Measurements from ENCODE around the gene MRTFB. TPM values are rescaled to one million over a fixed set of nuclear protein-coding genes. Genes with fewer than 3 reads are reported as not detected.

Gene MRTFB
- total RNA-seq, 4 donors from 2014 or later = 17.1 to 77.8 (median 21.9) TPM

GRCh38 chr16:14240219-14240843, 169.2 kb downstream of the MRTFB start:
- TF ChIP-seq POLR2A (IDR thresholded peaks at IDR 0.05) (no peak), CTCF (IDR thresholded peaks at IDR 0.05) (no peak)
- Histone ChIP-seq H3K27me3 (no peaks in the 10 kb centered on the region), H3K36me3 (peaks cover 6 to 99% (median 14%) of the 10 kb centered on the region in 3 donors), H3K27ac (no peak overlapping the region), H3K4me1 (no peaks in the 10 kb centered on the region), H3K9me3 (no peaks in the 10 kb centered on the region), H3K4me3 (no peak overlapping the region)
- WGBS, 2 donors = 80 to 84% methylated on average over 10 of the region's 10 CpGs
- intact Hi-C loops (cut with DNase I) = no loop called here
- no peak for DNase-seq

DNA sequence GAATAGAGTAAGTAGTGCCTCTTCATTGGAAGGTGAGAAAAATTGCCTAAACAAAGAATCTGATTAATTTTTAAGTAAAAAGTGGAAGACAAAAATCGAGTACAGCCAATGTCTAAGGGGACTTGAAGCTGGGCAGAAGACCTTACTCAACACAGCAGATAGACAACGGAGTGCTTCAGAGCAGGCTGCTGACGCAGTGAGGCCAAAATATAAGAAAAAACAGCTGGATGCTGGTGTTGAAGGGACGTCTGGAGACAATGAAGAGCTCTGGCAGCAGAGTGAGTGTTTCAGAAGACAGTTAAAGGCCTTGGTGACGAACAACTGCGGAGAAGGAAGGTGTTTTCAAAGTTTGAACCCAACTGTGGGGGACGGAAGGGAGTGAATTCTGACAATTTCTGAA, 169.8 kb downstream of the MRTFB start:
- intact Hi-C loops (cut with DNase I) = no loop called here
- TF ChIP-seq POLR2A (IDR thresholded peaks at IDR 0.05) = no peak
- TF ChIP-seq CTCF (IDR thresholded peaks at IDR 0.05) = no peak
- peaks cover 8 to 99% (median 19%) of the 10 kb centered on the region in 3 donors for H3K36me3 ChIP-seq
- H3K4me1 ChIP-seq = no peaks in the 10 kb centered on the region
- 79 to 81% methylated on average over 7 of the region's 7 CpGs for WGBS, 2 donors
- no peaks in the 10 kb centered on the region for H3K27me3 ChIP-seq
- no peak overlapping the region for H3K27ac ChIP-seq
- no peak for DNase-seq
- H3K4me3 ChIP-seq = no peak overlapping the region
- no peaks in the 10 kb centered on the region for H3K9me3 ChIP-seq

DNA sequence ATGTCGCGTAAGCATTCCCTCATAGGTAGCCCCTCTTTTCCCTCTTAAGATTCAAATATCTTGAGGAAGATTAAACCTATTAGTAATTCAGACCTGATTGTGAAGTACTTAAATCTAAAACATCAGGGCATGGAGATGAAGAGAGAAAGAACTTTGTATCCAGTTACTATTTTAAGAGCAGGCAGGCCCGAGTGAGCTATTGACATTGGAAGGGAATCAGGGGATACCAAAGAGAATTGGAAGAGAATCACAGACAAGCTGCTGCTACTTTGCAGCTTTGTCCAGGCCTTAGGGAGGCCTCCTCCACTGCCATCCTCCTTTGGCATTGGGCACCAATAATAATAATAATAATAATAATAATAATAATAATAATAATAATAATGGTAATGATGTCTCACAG, 170.5 kb downstream of the MRTFB start:
- TF ChIP-seq POLR2A (IDR thresholded peaks at IDR 0.05) (no peak), CTCF (IDR thresholded peaks at IDR 0.05) (no peak)
- Histone ChIP-seq H3K27ac (no peak overlapping the region), H3K9me3 (no peaks in the 10 kb centered on the region), H3K4me1 (no peaks in the 10 kb centered on the region), H3K27me3 (no peaks in the 10 kb centered on the region), H3K4me3 (no peak overlapping the region), H3K36me3 (peaks cover 14 to 99% (median 19%) of the 10 kb centered on the region in 3 donors)
- 72 to 74% methylated on average over 3 of the region's 3 CpGs for WGBS, 2 donors
- intact Hi-C loops (cut with DNase I) = no loop called here
- DNase-seq = no peak

DNA sequence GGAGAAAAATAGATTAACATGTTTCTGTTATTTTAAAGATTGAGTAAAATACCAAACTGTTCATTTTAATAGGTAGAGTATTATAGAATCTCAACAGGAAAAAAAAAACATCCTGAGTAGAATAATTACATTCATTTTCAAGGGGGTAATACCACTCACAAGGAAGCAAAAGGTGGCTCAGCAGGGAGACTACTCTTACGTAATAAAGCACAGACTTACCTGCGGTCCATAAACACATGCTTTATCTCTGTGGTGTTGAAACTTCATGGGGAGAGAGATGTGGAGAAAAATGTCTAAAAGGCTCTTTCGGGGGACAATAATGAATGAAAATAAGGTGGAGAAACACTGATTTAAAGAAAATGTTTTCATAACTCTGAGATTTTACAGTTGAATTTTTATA, 171.7 kb downstream of the MRTFB start:
- no peak for TF ChIP-seq CTCF (IDR thresholded peaks at IDR 0.05)
- TF ChIP-seq POLR2A (IDR thresholded peaks at IDR 0.05) = no peak
- 87 to 95% methylated on average over 3 of the region's 3 CpGs for WGBS, 2 donors
- H3K27ac ChIP-seq = no peak overlapping the region
- no peaks in the 10 kb centered on the region for H3K9me3 ChIP-seq
- no peaks in the 10 kb centered on the region for H3K27me3 ChIP-seq
- H3K4me3 ChIP-seq = no peak overlapping the region
- no peak for DNase-seq
- no peaks in the 10 kb centered on the region for H3K4me1 ChIP-seq
- peaks cover 14 to 99% (median 26%) of the 10 kb centered on the region in 3 donors for H3K36me3 ChIP-seq
- intact Hi-C loops (cut with DNase I) = no loop called here

DNA sequence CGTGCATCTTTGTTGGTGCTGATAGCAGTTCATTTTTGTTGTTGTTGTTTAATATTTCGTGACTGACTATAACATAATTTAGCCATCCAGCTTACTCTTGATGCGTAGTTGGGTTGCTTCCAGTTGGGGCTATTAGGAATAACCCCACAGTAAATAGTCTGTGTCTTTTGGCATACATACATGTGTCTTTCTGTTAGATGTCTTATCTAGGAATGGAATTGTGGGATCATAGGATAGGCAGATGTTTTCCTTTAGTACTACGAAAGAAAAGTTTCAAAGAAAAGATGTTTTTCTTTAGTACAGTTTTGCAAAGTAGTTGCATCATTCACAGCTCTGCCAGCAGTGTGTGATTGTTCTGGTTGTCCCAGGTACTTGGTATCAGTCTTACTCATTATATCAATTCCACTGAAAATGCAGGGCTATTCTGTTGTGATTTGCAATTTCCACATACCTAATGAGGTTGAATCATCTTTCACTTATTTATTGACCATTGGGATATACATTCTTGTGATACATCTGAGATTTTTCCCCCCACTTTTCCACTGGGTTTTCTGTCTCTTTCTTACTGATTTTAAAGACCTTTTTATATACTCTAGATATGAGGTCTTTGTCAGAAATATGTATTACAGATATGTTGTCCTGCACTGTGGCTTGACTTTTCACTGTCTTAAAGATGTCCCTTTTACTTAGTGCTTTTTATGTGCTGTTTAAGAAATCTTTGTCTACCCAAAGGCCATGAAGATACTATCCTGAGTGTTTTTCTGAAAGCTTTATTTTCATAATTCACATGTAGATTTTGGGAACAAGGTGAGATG, 173.3 kb downstream of the MRTFB start:
- intact Hi-C loops (cut with DNase I) = loop anchor here (5.0 kb wide), 1 partner anchor 288 kb away; no protein-coding TSS in a partner anchor
- Histone ChIP-seq H3K9me3 (no peaks in the 10 kb centered on the region), H3K4me1 (no peaks in the 10 kb centered on the region), H3K27me3 (no peaks in the 10 kb centered on the region), H3K36me3 (peaks cover 9 to 99% (median 27%) of the 10 kb centered on the region in 3 donors), H3K27ac (no peak overlapping the region), H3K4me3 (no peak overlapping the region)
- no peak for DNase-seq
- no peak for TF ChIP-seq CTCF (IDR thresholded peaks at IDR 0.05)
- no peak for TF ChIP-seq POLR2A (IDR thresholded peaks at IDR 0.05)
- 91 to 100% methylated on average over 4 of the region's 4 CpGs for WGBS, 2 donors
